Progenitor cell of endocrine pancreas (in vitro differentiated cells): ENCODE data around the gene CYBRD1. TPM values are rescaled to one million over a fixed set of nuclear protein-coding genes. Genes with fewer than 3 reads are reported as not detected.

ENCODE experiments used
- DNase-seq: peaks from one replicate; pipeline ENCODE4 v3.0.0; 2021; ENCODE audit warnings: low spot score; ENCODE audit not compliant: unreplicated experiment
- H3K27ac Mint-ChIP-seq: 2 replicates; pipeline ENCODE4 v1.8.0; 2021; ENCODE audit warnings: mild to moderate bottlenecking, moderate library complexity, mixed read lengths
- H3K27me3 Mint-ChIP-seq: 2 replicates; pipeline ENCODE4 v1.8.0; 2021; ENCODE audit warnings: mixed read lengths
- H3K36me3 Mint-ChIP-seq: 2 replicates; pipeline ENCODE4 v1.8.0; 2022; ENCODE audit warnings: mixed read lengths; ENCODE audit not compliant: insufficient read depth
- H3K4me1 Mint-ChIP-seq: 2 replicates; pipeline ENCODE4 v1.8.0; 2021; ENCODE audit warnings: low read depth, mixed read lengths
- H3K4me3 Mint-ChIP-seq: 2 replicates; pipeline ENCODE4 v1.8.0; 2021; ENCODE audit warnings: low read depth, mild to moderate bottlenecking, moderate library complexity, mixed read lengths
- H3K9me3 Mint-ChIP-seq: 2 replicates; pipeline ENCODE4 v1.8.0; 2021; ENCODE audit warnings: low read depth, mixed read lengths
- total RNA-seq: library from RNA; stranded (reverse); gene quantifications from 2 replicates; pipeline ENCODE4 v1.2.1, GENCODE V29; 2021
- TF ChIP-seq, protein P1 (sequence below): fragments of 200-600 bp; sonication (generic); IDR thresholded peaks from one replicate; pipeline ENCODE4 v1.5.0; 2021; ENCODE audit warnings: antibody characterized with exemption, mild to moderate bottlenecking; ENCODE audit not compliant: unreplicated experiment

The CYBRD1 gene
- total RNA-seq, 1 donor from 2014 or later = 2.3 TPM

DNA sequence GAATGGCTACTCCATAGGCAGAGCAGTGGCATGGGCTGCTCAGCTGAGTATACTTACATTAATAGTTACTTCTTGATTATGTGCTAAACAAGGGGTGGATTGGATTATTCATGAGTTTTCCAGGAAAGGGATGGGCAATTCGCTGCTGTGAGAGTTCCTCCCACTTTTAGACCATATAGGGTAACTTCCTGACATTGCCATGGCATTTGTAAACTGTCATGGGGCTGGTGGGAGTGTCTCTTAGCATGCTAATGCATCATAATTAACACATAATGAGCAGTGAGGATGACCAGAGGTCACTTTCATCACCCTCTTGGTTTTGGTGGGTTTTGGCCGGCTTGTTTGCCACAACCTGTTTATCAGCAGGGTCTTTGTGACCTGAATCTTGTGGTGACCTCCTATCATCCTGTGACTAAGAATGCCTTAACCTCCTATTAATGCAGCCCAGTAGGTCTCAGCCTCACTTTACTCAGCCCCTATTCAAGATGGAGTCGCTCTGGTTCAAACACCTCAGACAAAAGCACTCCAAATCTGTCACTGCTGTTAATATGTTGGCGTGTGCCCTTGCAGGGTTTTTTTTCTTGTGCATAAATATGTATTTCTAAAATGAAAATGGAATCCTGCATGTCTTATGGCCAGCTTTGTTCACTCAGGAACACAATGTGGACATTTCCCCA, 56.0 kb downstream of the CYBRD1 start:
- peaks cover 3% of the 10 kb centered on the region for H3K4me1 Mint-ChIP-seq
- peaks cover 8% of the 10 kb centered on the region for H3K27me3 Mint-ChIP-seq
- no peak overlapping the region for H3K27ac Mint-ChIP-seq
- H3K9me3 Mint-ChIP-seq = no peaks in the 10 kb centered on the region
- TF ChIP-seq, protein P1, sequence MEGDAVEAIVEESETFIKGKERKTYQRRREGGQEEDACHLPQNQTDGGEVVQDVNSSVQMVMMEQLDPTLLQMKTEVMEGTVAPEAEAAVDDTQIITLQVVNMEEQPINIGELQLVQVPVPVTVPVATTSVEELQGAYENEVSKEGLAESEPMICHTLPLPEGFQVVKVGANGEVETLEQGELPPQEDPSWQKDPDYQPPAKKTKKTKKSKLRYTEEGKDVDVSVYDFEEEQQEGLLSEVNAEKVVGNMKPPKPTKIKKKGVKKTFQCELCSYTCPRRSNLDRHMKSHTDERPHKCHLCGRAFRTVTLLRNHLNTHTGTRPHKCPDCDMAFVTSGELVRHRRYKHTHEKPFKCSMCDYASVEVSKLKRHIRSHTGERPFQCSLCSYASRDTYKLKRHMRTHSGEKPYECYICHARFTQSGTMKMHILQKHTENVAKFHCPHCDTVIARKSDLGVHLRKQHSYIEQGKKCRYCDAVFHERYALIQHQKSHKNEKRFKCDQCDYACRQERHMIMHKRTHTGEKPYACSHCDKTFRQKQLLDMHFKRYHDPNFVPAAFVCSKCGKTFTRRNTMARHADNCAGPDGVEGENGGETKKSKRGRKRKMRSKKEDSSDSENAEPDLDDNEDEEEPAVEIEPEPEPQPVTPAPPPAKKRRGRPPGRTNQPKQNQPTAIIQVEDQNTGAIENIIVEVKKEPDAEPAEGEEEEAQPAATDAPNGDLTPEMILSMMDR = no peak
- no peak overlapping the region for H3K4me3 Mint-ChIP-seq
- no peaks in the 10 kb centered on the region for H3K36me3 Mint-ChIP-seq
- DNase-seq = no peak

DNA sequence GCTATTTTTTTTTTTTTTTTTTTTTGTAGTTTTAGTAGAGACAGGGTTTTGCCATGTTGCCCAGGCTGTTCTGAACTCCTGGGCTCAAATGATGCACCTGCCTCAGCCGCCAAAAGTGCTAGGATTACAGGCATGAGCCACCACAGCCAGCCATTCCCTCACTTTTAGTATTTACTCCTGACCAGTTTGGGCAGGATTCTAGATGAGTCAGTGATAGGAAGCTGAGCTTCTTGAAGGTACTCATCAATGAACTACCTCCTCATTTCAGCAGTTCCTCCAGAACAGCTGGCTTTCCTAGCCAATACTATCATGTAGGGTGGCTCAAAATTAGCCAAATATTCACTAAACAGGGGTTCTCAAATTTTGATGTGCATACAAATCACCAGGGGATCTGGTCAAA, 57.2 kb downstream of the CYBRD1 start:
- no peak for DNase-seq
- H3K27me3 Mint-ChIP-seq = peaks cover 2% of the 10 kb centered on the region
- no peak overlapping the region for H3K4me3 Mint-ChIP-seq
- H3K27ac Mint-ChIP-seq = no peak overlapping the region
- no peaks in the 10 kb centered on the region for H3K4me1 Mint-ChIP-seq
- no peaks in the 10 kb centered on the region for H3K36me3 Mint-ChIP-seq
- TF ChIP-seq, protein P1 = no peak
- no peaks in the 10 kb centered on the region for H3K9me3 Mint-ChIP-seq

DNA sequence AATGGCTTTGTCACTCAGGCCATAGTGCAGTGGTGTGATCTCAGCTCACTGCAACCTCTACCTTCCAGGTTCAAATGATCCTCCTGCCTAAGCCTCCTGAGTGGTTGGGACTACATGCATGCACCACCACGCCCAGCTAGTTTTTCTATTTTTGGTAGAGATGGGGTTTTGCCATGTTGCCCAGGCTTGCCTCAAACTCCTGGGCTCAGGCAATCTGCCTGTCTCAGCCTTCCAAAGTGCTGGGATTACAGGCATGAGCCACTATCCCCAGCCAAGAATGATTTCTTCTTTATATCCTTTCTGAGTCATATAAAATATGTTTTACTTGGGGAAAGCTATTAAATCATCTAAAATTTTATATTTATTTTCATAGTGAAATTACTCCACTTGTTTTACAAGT, 61.3 kb downstream of the CYBRD1 start:
- Mint-ChIP-seq H3K9me3 (no peaks in the 10 kb centered on the region), H3K4me1 (no peaks in the 10 kb centered on the region), H3K27ac (no peak overlapping the region), H3K36me3 (no peaks in the 10 kb centered on the region), H3K27me3 (peaks cover 5% of the 10 kb centered on the region), H3K4me3 (no peak overlapping the region)
- TF ChIP-seq, protein P1 = no peak
- DNase-seq = no peak

DNA sequence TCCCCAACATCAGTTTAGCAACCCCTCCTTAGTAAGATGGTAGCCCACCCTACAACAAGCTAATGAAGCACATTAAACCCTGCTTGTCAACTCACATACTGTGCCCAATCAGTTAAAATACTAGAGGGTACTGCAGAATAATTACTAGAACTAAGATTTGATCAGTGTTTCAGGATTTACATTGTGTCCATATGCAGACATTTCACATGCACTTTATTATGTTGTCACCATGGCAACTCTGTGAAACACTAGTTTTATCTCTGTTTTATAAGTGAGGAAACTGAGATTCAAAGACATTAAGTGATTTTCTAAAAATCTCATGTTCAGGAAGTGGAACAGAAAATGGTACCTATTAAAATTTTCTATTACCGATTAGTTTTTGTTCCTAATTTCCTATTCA, 61.7 kb downstream of the CYBRD1 start:
- H3K9me3 Mint-ChIP-seq = no peaks in the 10 kb centered on the region
- no peaks in the 10 kb centered on the region for H3K4me1 Mint-ChIP-seq
- no peak overlapping the region for H3K27ac Mint-ChIP-seq
- peaks cover 5% of the 10 kb centered on the region for H3K27me3 Mint-ChIP-seq
- DNase-seq = no peak
- TF ChIP-seq, protein P1 = no peak
- no peak overlapping the region for H3K4me3 Mint-ChIP-seq
- no peaks in the 10 kb centered on the region for H3K36me3 Mint-ChIP-seq

DNA sequence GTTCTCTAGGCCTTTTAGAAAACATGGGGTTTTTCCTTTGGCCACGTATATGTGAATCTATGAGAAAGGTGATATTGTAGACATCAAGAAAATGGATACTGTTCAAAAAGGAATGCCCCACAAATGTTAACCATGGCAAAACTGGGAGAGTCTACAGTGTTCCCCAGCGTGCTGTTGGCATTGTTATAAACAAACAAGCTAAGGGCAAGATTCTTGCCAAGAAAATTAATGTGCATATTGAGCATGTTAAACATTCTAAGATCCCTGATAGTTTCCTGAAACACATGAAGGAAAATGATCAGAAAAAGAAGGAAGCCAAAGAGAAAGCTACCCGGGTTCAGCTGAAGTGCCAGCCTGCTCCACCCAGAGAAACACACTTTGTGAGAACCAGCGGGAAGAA, 64.9 kb downstream of the CYBRD1 start:
- H3K9me3 Mint-ChIP-seq = peaks cover 3% of the 10 kb centered on the region
- TF ChIP-seq, protein P1 = no peak
- no peak overlapping the region for H3K27ac Mint-ChIP-seq
- no peak for DNase-seq
- no peaks in the 10 kb centered on the region for H3K4me1 Mint-ChIP-seq
- no peak overlapping the region for H3K4me3 Mint-ChIP-seq
- H3K27me3 Mint-ChIP-seq = peaks cover 3% of the 10 kb centered on the region
- no peaks in the 10 kb centered on the region for H3K36me3 Mint-ChIP-seq
